Astrocyte (in vitro differentiated cells and primary cell): ENCODE data around the gene PTPN3.

Source experiments
- CTCF ChIP-seq: IDR thresholded peaks from 2 replicates; pipeline ENCODE4 v1.5.1; 2011; ENCODE audit warnings: low read depth, mild to moderate bottlenecking, inconsistent platforms, low read length, moderate library complexity; ENCODE audit not compliant: insufficient read depth
- EZH2 ChIP-seq: IDR thresholded peaks from 2 replicates; pipeline ENCODE4 v1.6.1; 2012; ENCODE audit warnings: mild to moderate bottlenecking, low read length, inconsistent platforms; ENCODE audit not compliant: insufficient read depth

- TF ChIP-seq CTCF (no peak), EZH2 (no peak)
Observed at GRCh38 chr9:109518621-109519335, 20.7 kb upstream of the PTPN3 start.
